ENCODE results near the gene SNX19.

- TF ChIP-seq, protein P1, sequence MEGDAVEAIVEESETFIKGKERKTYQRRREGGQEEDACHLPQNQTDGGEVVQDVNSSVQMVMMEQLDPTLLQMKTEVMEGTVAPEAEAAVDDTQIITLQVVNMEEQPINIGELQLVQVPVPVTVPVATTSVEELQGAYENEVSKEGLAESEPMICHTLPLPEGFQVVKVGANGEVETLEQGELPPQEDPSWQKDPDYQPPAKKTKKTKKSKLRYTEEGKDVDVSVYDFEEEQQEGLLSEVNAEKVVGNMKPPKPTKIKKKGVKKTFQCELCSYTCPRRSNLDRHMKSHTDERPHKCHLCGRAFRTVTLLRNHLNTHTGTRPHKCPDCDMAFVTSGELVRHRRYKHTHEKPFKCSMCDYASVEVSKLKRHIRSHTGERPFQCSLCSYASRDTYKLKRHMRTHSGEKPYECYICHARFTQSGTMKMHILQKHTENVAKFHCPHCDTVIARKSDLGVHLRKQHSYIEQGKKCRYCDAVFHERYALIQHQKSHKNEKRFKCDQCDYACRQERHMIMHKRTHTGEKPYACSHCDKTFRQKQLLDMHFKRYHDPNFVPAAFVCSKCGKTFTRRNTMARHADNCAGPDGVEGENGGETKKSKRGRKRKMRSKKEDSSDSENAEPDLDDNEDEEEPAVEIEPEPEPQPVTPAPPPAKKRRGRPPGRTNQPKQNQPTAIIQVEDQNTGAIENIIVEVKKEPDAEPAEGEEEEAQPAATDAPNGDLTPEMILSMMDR (IDR thresholded peaks at IDR 0.05; ENCODE audit: low read depth, low read length): peak; percentile 72
- TF ChIP-seq EZH2phosphoT487 (IDR thresholded peaks at IDR 0.05; ENCODE audit: low read depth): no peak
Observed at GRCh38 chr11:130827451-130828377, 88.6 kb downstream of the SNX19 start.

Measured in OCI-LY3 (cell line).